Spleen (tissue), 11 donors: Measurements from ENCODE around the gene PLA2G15. TPM values are rescaled to one million over a fixed set of nuclear protein-coding genes. Genes with fewer than 3 reads are reported as not detected.
A peak's percentile ranks its signal among the peaks of the same experiment; 100 is the strongest.

Experiments used
- DNase-seq: peaks from one replicate; pipeline ENCODE4 v3.0.0-alpha.2; 2020
- H3K27ac ChIP-seq, 8 donors: fragments of 200-600 bp; sonication (generic) in 7 of 8; 1 replicate in 4 of 8; 2 replicates in 4 of 8; pipeline versions ENCODE4 v1.5.0 to v1.8.0; 2016 to 2021; ENCODE audit warnings: inconsistent platforms in 4 of 8, mild to moderate bottlenecking in 4 of 8, moderate library complexity in 1 of 8
- H3K27me3 ChIP-seq, 7 donors: fragments of 200-600 bp; sonication (generic) in 6 of 7; replicated peaks in 1 of 7; 1 replicate in 4 of 7; 2 replicates in 3 of 7; pipeline versions ENCODE4 v1.5.0 to v1.8.0; 2016 to 2021; ENCODE audit warnings: inconsistent platforms in 3 of 7, mild to moderate bottlenecking in 1 of 7
- H3K36me3 ChIP-seq, 6 donors: fragments of 200-600 bp; sonication (generic) in 5 of 6; 1 replicate in 4 of 6; 2 replicates in 2 of 6; pipeline versions ENCODE4 v1.5.0 to v1.8.0; 2016 to 2021; ENCODE audit warnings: inconsistent platforms in 2 of 6
- H3K4me1 ChIP-seq, 6 donors: fragments of 200-600 bp; sonication (generic) in 5 of 6; 1 replicate in 3 of 6; 2 replicates in 3 of 6; pipeline versions ENCODE4 v1.5.0 to v1.8.0; 2016 to 2021; ENCODE audit warnings: inconsistent platforms in 3 of 6
- H3K4me3 ChIP-seq, 8 donors: fragments of 200-600 bp; sonication (generic) in 7 of 8; 1 replicate in 4 of 8; 2 replicates in 4 of 8; pipeline versions ENCODE4 v1.5.0 to v1.8.0; 2016 to 2021; ENCODE audit warnings: inconsistent platforms in 4 of 8, mild to moderate bottlenecking in 4 of 8, moderate library complexity in 2 of 8
- H3K9me3 ChIP-seq, 8 donors: fragments of 200-600 bp; sonication (generic) in 7 of 8; 1 replicate in 4 of 8; 2 replicates in 4 of 8; pipeline versions ENCODE4 v1.5.0 to v1.8.0; 2016 to 2021; ENCODE audit warnings: inconsistent platforms in 4 of 8
- CTCF ChIP-seq, 11 experiments: fragments of 200-600 bp in 7 of 11; fragments of 450-650 bp in 4 of 11; sonication (generic) in 4 of 11; IDR thresholded peaks in 8 of 11; conservative IDR thresholded peaks in 3 of 11; 1 replicate in 7 of 11; 2 replicates in 4 of 11; pipeline versions ENCODE4 v1.4.0 to v1.8.0; 2016 to 2021; ENCODE audit warnings: antibody characterized with exemption in 11 of 11, inconsistent platforms in 4 of 11, mild to moderate bottlenecking in 1 of 11
- POLR2A ChIP-seq, 3 donors: fragments of 450-650 bp; IDR thresholded peaks; one replicate each; pipeline ENCODE4 v1.5.1; 2017; ENCODE audit warnings: antibody characterized with exemption in 3 of 3, mild to moderate bottlenecking in 1 of 3
- POLR2AphosphoS5 ChIP-seq, 3 donors: sonication (generic); formaldehyde crosslinking; IDR thresholded peaks; one replicate each; pipeline ENCODE4 v1.5.1; 2017; ENCODE audit warnings: antibody characterized with exemption in 3 of 3
- WGBS, 5 donors: extraction: QIAGEN DNeasy Blood & Tissue Kit in 3 of 5; methylation state at CpG; one replicate each; pipeline versions ENCODE4 v1.1.5 to v1.1.7; 2013 to 2018; 5-methylcytosine and 5-hydroxymethylcytosine counted together
- intact Hi-C: fragments of 100-400 bp; cut with DNase I; formaldehyde crosslinking; loops from one replicate; pipeline ENCODE4 v1.15.0; 2023; ENCODE audit warnings: low total_unique reads
- polyA plus RNA-seq, 3 donors: library from polyadenylated mRNA; stranded (reverse); fragments of 200-250 nt; gene quantifications; one replicate each; pipeline ENCODE4 v1.2.1, GENCODE V29; 2013
- total RNA-seq, 7 donors: library from RNA; depleted of rRNA in 3 of 7; stranded (reverse); fragments of >200 nt in 3 of 7; fragmentation: NEBNext Ultra II Directional in 4 of 7; extraction: Animal tissue kit (Norgen Biotek cat#: 25700) in 4 of 7; gene quantifications; one replicate each; pipeline versions ENCODE4 v1.1.0 to v1.2.1, GENCODE V29; 2016 to 2021
- donor health status: healthy with polysubstance abuse.
- donor health status: DM: no; HTN: no; CAD: no; lungs with moderate emphysema.
- donor health status: DM: no; HTN: no; CAD: no.
- donor health status: Bipolar disorder and iron deficiency.
- donor health status: healthy.
- donor health status: DM: no; HTN: no; CAD: no.
- donor health status: DM: yes; HTN: yes; CAD: no.

The PLA2G15 gene
- total and polyA plus RNA-seq, 10 donors, result 6.3 to 40.4 (median 28.3) TPM

DNA sequence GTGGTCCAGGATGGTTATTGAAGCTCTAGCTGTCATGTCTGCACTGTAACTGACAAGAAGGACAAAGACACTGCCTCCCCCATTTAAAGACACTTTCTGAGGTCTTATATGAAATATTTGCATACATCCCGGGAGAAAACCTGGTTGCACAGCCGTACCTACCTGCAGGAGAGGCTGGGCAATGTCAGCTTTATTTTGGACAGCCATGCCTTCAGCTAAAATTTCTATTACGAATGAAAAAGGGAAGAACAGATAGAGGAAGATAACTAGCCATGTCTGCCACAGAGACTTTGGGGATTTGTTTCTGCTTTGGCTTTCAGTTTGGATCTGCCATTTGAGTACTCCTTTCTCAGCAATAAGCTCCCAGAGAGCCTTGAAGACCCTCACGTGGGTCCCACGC lies 38.2 kb downstream of the PLA2G15 start:
- Histone ChIP-seq H3K9me3 (no peaks in the 10 kb centered on the region), H3K36me3 (peaks cover 0 to 55% (median 4%) of the 10 kb centered on the region in 6 donors), H3K4me3 (peak overlapping the region in 1 of 8 donors; percentile 52), H3K27ac (peak overlapping the region; percentile 64 to 92 (median 82)), H3K27me3 (no peaks in the 10 kb centered on the region), H3K4me1 (peaks cover 53 to 93% (median 63%) of the 10 kb centered on the region in 6 donors)
- 43 to 53% (median 46%) methylated on average over 5 of the region's 5 CpGs for WGBS, 5 donors
- TF ChIP-seq POLR2AphosphoS5 (IDR thresholded peaks at IDR 0.05) (peak in 1 of 3 donors; percentile 2), POLR2A (IDR thresholded peaks at IDR 0.05) (no peak)
- no peak for DNase-seq
- intact Hi-C loops, result no loop called here

DNA sequence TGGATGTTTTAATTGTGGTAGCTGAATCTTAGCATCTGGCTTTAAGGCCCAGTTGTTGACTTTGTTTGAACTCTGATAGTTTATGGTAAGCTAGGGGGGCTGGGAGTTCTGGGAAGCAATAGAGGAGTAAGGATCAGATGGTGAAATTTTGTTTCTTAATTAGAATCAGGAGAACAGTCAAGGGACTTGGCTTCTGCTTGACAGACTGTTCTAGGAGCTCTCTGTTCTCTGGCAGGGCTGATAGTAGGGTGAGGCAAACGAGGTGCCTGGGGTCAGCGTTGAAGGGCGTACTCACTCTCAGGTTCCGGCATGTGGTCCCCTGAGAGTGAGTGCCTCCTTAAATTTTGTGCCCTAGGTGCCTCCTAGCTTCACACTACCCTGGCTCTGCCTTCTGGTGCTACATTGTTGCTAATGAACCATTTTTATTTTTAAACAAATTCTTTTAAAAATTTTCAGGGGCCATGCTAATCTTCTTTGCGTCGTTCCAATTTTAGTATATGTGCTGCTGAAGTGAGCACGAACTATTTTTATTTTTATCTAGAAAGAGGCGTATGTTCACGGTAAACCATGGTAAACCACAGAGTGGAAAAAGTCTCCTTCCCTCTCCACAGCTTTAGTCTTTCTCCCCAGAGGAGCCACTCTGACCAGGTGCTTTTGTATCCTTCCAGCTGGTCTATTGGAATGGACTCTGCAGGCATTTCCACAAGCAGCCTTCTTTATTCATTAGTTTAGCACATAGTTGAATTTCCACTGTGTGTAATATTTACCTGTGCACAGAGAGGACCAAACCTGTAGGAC lies 38.8 kb downstream of the PLA2G15 start:
- H3K27me3 ChIP-seq, result no peaks in the 10 kb centered on the region
- H3K36me3 ChIP-seq, result peaks cover 0 to 55% (median 4%) of the 10 kb centered on the region in 6 donors
- TF ChIP-seq CTCF (IDR thresholded peaks at IDR 0.05 in 8 of 11, conservative IDR thresholded peaks at IDR 0.05 in 3 of 11), result no peak
- TF ChIP-seq POLR2A (IDR thresholded peaks at IDR 0.05), result no peak
- TF ChIP-seq POLR2AphosphoS5 (IDR thresholded peaks at IDR 0.05), result no peak
- intact Hi-C loops, result no loop called here
- no peaks in the 10 kb centered on the region for H3K9me3 ChIP-seq
- 31 to 52% (median 45%) methylated on average over 9 of the region's 9 CpGs for WGBS, 5 donors
- no peak for DNase-seq
- peak overlapping the region; percentile 64 to 92 (median 82) for H3K27ac ChIP-seq
- peaks cover 58 to 99% (median 69%) of the 10 kb centered on the region in 6 donors for H3K4me1 ChIP-seq
- H3K4me3 ChIP-seq, result peak overlapping the region in 2 of 8 donors; percentile 4 to 52

DNA sequence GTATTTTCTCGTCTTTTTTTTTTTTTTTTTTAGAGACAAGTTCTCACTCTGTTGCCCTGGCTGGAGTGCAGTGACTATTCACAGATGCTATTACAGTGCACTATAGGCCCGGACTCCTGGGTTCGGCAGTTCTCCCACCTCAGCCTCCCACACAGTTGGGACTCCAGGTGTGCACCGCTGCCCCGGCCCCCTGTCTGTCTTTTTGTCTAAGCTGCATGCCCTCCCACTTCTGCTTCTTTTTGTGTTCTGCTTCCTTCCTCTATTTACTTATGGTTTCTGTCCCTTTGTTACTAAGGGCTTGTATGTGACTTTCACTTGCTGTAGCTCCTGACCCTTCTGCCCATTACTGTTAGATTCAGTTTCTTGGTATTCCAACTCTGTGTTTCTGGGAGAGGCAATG lies 39.7 kb downstream of the PLA2G15 start:
- H3K27ac ChIP-seq, result peak overlapping the region; percentile 64 to 92 (median 82)
- 9 to 27% (median 13%) methylated on average over 5 of the region's 5 CpGs for WGBS, 5 donors

DNA sequence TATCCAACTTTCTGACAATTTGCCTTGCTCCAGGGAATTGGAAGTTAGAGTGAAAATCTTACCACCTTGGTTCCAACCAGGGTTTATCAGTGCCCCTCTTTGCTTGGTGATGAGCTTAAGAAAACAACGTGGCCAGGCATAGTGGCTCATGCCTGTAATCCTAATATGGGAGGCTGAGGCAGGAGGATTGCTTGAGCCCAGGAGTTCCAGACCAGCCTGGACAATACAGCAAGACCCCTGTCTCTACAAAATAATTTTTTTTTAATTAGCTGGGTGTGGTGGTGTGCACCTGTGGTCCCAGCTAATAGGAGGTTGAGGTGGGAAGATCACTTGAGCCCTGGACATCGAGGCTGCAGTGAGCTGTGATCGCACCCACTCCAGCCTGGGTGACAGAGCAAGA lies 40.5 kb downstream of the PLA2G15 start:
- 59 to 74% (median 68%) methylated on average over 3 of the region's 3 CpGs for WGBS, 5 donors
- TF ChIP-seq POLR2AphosphoS5 (IDR thresholded peaks at IDR 0.05), result no peak
- TF ChIP-seq POLR2A (IDR thresholded peaks at IDR 0.05), result no peak
- no peak for TF ChIP-seq CTCF (IDR thresholded peaks at IDR 0.05 in 8 of 11, conservative IDR thresholded peaks at IDR 0.05 in 3 of 11)
- peak overlapping the region; percentile 64 to 92 (median 82) for H3K27ac ChIP-seq
- no peaks in the 10 kb centered on the region for H3K27me3 ChIP-seq
- peaks cover 74 to 100% (median 86%) of the 10 kb centered on the region in 6 donors for H3K4me1 ChIP-seq
- no peaks in the 10 kb centered on the region for H3K9me3 ChIP-seq
- DNase-seq, result no peak
- H3K4me3 ChIP-seq, result peak overlapping the region in 3 of 8 donors; percentile 3 to 52 (median 8)
- H3K36me3 ChIP-seq, result peaks cover 0 to 58% (median 6%) of the 10 kb centered on the region in 6 donors
- intact Hi-C loops, result no loop called here

More for the DNA sequence above, 39.7 kb downstream of the PLA2G15 start:
- Histone ChIP-seq H3K4me3 (peak overlapping the region in 2 of 8 donors; percentile 4 to 52), H3K36me3 (peaks cover 0 to 53% (median 3%) of the 10 kb centered on the region in 6 donors), H3K9me3 (no peaks in the 10 kb centered on the region), H3K4me1 (peaks cover 66 to 100% (median 77%) of the 10 kb centered on the region in 6 donors), H3K27me3 (no peaks in the 10 kb centered on the region)
- DNase-seq, result peak; percentile 89
- intact Hi-C loops, result no loop called here
- peak in 1 of 11 experiments; percentile 7 for TF ChIP-seq CTCF (IDR thresholded peaks at IDR 0.05 in 8 of 11, conservative IDR thresholded peaks at IDR 0.05 in 3 of 11)
- no peak for TF ChIP-seq POLR2A (IDR thresholded peaks at IDR 0.05)
- peak in 2 of 3 donors; percentile 50 to 67 for TF ChIP-seq POLR2AphosphoS5 (IDR thresholded peaks at IDR 0.05)
